OCI-LY7 (cell line): ENCODE data around the gene CCDC88B. TPM values are rescaled to one million over a fixed set of nuclear protein-coding genes. Genes with fewer than 3 reads are reported as not detected.

Experiments
- BruUV-seq: library from RNA; stranded (reverse); fragments of 400-500 nt; replicated peaks from 2 replicates; lab custom pipeline; 2021; lab: Mats Ljungman, UMichigan
- CTCF ChIA-PET: fragments of 300-600 bp; sonication (Branson Sonifier 250); formaldehyde crosslinking; loops from one replicate; lab custom pipeline; 2022; ENCODE audit warnings: antibody characterized with exemption; ENCODE audit not compliant: unreplicated experiment; lab: Charles Lee
- POLR2A ChIA-PET: fragments of 300-600 bp; sonication (Branson Sonifier 250); formaldehyde crosslinking; loops from one replicate; lab custom pipeline; 2022; ENCODE audit warnings: antibody characterized with exemption; lab: Charles Lee
- DNase-seq: peaks from one replicate; pipeline ENCODE4 v3.0.0-alpha.2; 2015; ENCODE audit warnings: low spot score
- H2AFZ ChIP-seq: fragments of 200-600 bp; sonication (generic), shearing (Covaris generic); 2 replicates; pipeline ENCODE4 v1.6.1; 2014; ENCODE audit warnings: mild to moderate bottlenecking, antibody characterized with exemption, low read length, moderate library complexity
- H3K27ac ChIP-seq: fragments of 200-600 bp; sonication (generic); 2 replicates; pipeline ENCODE4 v1.5.1; 2014; ENCODE audit warnings: mixed run types, low read depth, mild to moderate bottlenecking, moderate library complexity, low read length, inconsistent platforms; ENCODE audit not compliant: poor library complexity, severe bottlenecking
- H3K36me3 ChIP-seq: fragments of 200-600 bp; sonication (generic); 2 replicates; pipeline ENCODE4 v1.6.1; 2014; ENCODE audit warnings: mild to moderate bottlenecking, antibody characterized with exemption, low read length, moderate library complexity, mixed read lengths; ENCODE audit not compliant: insufficient read depth
- H3K4me1 ChIP-seq: fragments of 200-600 bp; sonication (generic); 2 replicates; pipeline ENCODE4 v1.5.1; 2014; ENCODE audit warnings: mild to moderate bottlenecking, low read length; ENCODE audit not compliant: insufficient read depth, poor library complexity, severe bottlenecking
- H3K4me2 ChIP-seq: fragments of 200-600 bp; sonication (generic); 2 replicates; pipeline ENCODE4 v1.6.1; 2014; ENCODE audit warnings: mild to moderate bottlenecking, low read length
- H3K4me3 ChIP-seq: fragments of 200-600 bp; sonication (generic); 2 replicates; pipeline ENCODE4 v1.5.1; 2014; ENCODE audit warnings: mild to moderate bottlenecking, low read depth, low read length; ENCODE audit not compliant: poor library complexity, severe bottlenecking
- H3K79me2 ChIP-seq: fragments of 200-600 bp; sonication (generic); 2 replicates; pipeline ENCODE4 v1.6.1; 2016; ENCODE audit warnings: low read depth, mild to moderate bottlenecking, low read length, moderate library complexity, mixed read lengths; ENCODE audit not compliant: insufficient read depth
- H3K9me2 ChIP-seq: fragments of 200-600 bp; sonication (generic); 2 replicates; pipeline ENCODE4 v1.6.1; 2016; ENCODE audit warnings: mild to moderate bottlenecking, low read length, mixed read lengths; ENCODE audit not compliant: insufficient read depth
- H3K9me3 ChIP-seq: fragments of 200-600 bp; sonication (generic); 2 replicates; pipeline ENCODE4 v1.6.1; 2014; ENCODE audit warnings: mild to moderate bottlenecking, mixed run types, low read length, mixed read lengths
- H4K20me1 ChIP-seq: fragments of 200-600 bp; sonication (generic); 2 replicates; pipeline ENCODE4 v1.6.1; 2014; ENCODE audit warnings: mild to moderate bottlenecking, antibody characterized with exemption, low read length, moderate library complexity, mixed read lengths; ENCODE audit not compliant: insufficient read depth
- EZH2phosphoT487 ChIP-seq: fragments of 200-600 bp; sonication (generic); IDR thresholded peaks from 2 replicates; pipeline ENCODE4 v1.6.1; 2018; ENCODE audit warnings: low read depth, borderline replicate concordance, mild to moderate bottlenecking, mixed run types, antibody characterized with exemption, low read length, moderate library complexity, mixed read lengths
- intact Hi-C: fragments of 100-400 bp; cut with micrococcal nuclease; formaldehyde crosslinking; loops from one replicate; pipeline ENCODE4 v1.10.0; 2022; ENCODE audit not compliant: unreplicated experiment
- total RNA-seq, 2 experiments: library from RNA; depleted of rRNA in 1 of 2; stranded (reverse); fragments of >200 nt in 1 of 2; shearing (Covaris generic) in 1 of 2; gene quantifications; 2 replicates each; pipeline ENCODE4 v1.2.3, GENCODE V29; 2014 to 2022
- TF ChIP-seq, protein P1 (sequence below): fragments of 200-600 bp; sonication (generic); conservative IDR thresholded peaks from 2 replicates; pipeline ENCODE4 v1.5.1; 2014; ENCODE audit warnings: mild to moderate bottlenecking, antibody characterized with exemption, low read length, moderate library complexity, mixed read lengths

CCDC88B gene
- total RNA-seq, 2 experiments from 2014 or later, result 40.7 to 67.2 TPM

DNA sequence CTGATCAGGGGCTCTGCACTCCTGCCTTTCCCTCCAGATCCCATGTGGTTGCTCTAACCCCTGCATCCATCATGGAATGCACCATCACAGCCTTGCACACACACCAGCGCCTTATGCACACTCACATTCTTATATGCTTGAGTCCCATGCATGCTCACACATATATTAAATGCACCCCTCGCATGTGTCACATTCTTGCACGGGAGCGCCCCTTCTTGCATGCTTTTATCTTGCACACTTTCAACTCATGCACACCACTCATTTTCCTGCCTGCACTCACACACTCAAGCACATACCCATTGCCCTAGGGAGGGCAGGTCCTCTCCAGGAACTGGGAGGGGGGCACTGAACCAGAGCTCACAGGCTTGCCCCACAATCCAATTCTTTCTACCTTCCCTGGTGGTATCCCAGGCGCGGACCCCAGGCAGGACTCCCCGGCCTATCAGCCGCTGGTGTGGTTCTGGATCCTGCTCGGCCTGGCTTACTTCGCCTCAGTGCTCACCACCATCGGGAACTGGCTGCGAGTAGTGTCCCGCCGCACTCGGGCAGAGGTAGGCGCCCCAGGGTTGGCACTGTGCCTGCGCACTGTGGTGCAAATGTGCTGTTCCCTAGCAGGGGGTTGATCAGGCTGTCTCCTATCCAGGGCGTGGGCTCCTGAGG is 42.2 kb upstream of the CCDC88B start:
- no peak for DNase-seq
- POLR2A ChIA-PET, result no interaction called here
- Histone ChIP-seq H3K9me2 (no peaks in the 10 kb centered on the region), H3K4me2 (no peak overlapping the region), H3K79me2 (no peaks in the 10 kb centered on the region), H3K27ac (no peak overlapping the region), H2AFZ (no peak overlapping the region), H3K36me3 (no peaks in the 10 kb centered on the region), H3K4me3 (no peak overlapping the region), H4K20me1 (no peaks in the 10 kb centered on the region), H3K9me3 (no peaks in the 10 kb centered on the region), H3K4me1 (peaks cover 9% of the 10 kb centered on the region)
- TF ChIP-seq EZH2phosphoT487, result no peak
- TF ChIP-seq, protein P1, sequence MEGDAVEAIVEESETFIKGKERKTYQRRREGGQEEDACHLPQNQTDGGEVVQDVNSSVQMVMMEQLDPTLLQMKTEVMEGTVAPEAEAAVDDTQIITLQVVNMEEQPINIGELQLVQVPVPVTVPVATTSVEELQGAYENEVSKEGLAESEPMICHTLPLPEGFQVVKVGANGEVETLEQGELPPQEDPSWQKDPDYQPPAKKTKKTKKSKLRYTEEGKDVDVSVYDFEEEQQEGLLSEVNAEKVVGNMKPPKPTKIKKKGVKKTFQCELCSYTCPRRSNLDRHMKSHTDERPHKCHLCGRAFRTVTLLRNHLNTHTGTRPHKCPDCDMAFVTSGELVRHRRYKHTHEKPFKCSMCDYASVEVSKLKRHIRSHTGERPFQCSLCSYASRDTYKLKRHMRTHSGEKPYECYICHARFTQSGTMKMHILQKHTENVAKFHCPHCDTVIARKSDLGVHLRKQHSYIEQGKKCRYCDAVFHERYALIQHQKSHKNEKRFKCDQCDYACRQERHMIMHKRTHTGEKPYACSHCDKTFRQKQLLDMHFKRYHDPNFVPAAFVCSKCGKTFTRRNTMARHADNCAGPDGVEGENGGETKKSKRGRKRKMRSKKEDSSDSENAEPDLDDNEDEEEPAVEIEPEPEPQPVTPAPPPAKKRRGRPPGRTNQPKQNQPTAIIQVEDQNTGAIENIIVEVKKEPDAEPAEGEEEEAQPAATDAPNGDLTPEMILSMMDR, result no peak
- BruUV-seq, result no TSS peak
- intact Hi-C loops, result no loop called here
- CTCF ChIA-PET, result no interaction called here

- intact Hi-C loops, result no loop called here
- CTCF ChIA-PET, result no interaction called here
- Histone ChIP-seq H3K27ac (no peak overlapping the region), H3K4me3 (no peak overlapping the region), H3K4me1 (peaks cover 19% of the 10 kb centered on the region), H4K20me1 (no peaks in the 10 kb centered on the region), H2AFZ (no peak overlapping the region), H3K79me2 (no peaks in the 10 kb centered on the region), H3K9me2 (no peaks in the 10 kb centered on the region), H3K36me3 (no peaks in the 10 kb centered on the region), H3K4me2 (no peak overlapping the region), H3K9me3 (no peaks in the 10 kb centered on the region)
- no peak for DNase-seq
- BruUV-seq, result no TSS peak
- TF ChIP-seq, protein P1, result no peak
- TF ChIP-seq EZH2phosphoT487, result no peak
- POLR2A ChIA-PET, result no interaction called here
These were observed 40.8 kb upstream of the CCDC88B start for GRCh38 chr11:64298966-64299846.
